ENCODE measurements around the gene NFYC. TPM values are rescaled to one million over a fixed set of nuclear protein-coding genes. Genes with fewer than 3 reads are reported as not detected.

NFYC gene
- total RNA-seq, 1 experiment from 2014 or later: 46.5 TPM

DNA sequence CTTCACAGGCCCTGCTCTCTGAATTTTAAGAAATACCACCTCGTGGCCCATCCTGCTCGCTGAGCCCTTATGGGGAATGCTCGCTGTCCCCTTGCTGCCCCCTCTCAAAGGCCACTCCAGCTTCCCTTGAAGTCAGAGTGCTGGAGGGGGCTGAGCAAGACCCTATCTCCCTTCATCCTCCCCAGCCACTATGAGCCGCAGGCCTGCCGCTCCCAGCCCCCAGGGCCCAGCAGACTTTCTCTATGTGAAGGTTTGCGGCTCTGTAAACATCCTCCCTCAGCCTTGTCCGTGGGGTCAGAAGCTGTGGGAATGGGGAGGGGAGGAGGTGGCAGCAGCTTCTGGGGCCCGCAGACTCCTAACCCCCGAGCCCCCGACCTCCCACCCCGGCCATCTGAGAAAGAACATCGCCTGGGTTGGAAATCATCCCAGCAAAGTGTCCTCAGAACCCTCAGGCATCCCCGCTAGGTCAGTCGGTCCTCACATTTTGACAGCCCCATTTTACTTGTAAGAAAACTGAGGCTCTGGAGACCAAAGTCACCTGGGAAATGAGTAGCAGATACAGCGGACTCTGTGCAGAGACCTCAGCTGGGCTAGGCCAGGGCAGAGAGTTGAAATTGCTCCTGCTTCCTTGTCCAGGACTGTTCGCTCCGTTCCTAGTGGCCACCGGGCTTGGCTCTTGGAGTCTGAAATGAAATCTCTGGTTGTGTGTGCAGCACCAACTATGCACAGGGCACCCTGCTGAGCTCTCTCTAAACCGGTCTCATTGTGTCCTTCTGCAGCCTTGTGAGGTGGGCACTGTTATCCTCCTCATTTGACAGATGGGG lies 96.4 kb downstream of the NFYC start (continued):
- TF ChIP-seq, protein P1, sequence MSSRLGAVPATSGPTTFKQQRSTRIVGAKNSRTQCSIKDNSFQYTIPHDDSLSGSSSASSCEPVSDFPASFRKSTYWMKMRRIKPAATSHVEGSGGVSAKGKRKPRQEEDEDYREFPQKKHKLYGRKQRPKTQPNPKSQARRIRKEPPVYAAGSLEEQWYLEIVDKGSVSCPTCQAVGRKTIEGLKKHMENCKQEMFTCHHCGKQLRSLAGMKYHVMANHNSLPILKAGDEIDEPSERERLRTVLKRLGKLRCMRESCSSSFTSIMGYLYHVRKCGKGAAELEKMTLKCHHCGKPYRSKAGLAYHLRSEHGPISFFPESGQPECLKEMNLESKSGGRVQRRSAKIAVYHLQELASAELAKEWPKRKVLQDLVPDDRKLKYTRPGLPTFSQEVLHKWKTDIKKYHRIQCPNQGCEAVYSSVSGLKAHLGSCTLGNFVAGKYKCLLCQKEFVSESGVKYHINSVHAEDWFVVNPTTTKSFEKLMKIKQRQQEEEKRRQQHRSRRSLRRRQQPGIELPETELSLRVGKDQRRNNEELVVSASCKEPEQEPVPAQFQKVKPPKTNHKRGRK (CRISPR knock-in tag; IDR thresholded peaks at IDR 0.05; ENCODE audit: borderline replicate concordance): no peak
- TF ChIP-seq RELA (CRISPR knock-in tag; IDR thresholded peaks at IDR 0.05; ENCODE audit: borderline replicate concordance) (no peak), JAZF1 (CRISPR knock-in tag; IDR thresholded peaks at IDR 0.05) (no peak)

DNA sequence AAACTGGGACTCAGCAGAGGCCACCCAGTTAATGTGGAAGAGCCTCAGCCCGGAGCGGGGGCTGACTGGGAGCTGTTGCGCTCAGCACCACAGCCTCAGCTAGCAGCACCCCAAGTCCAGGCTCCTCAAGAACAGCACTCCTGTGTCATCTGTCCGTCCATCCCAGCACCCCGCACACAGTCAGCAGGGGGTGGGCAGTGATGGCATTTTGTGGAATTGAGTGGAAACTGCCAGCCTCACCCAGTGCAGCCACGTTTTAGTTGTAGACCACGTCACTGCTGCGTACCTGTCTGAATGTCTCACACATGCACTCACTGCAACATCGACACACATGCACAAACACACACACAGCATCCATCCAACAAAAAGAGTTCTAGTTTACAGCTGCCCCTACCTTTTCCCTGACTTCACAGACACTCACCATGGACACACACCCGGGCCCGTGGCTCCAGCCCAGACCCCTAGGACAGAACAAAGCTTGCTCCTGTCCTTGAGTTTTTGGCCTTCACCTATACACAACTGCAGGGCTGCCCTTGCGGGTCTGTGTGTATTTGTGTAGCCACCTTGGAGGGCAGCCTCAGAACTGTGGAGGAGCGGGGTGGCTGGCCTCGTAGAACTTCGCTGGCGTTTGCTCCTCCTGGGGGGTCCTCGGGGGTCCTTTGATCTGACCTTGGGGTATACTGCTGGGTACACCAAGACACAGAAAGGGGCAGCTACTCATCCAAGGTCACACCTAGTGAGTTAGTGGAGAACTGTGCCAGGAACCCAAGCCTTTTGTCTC lies 97.2 kb downstream of the NFYC start:
- H3K4me3 Mint-ChIP-seq: no peak overlapping the region

DNA sequence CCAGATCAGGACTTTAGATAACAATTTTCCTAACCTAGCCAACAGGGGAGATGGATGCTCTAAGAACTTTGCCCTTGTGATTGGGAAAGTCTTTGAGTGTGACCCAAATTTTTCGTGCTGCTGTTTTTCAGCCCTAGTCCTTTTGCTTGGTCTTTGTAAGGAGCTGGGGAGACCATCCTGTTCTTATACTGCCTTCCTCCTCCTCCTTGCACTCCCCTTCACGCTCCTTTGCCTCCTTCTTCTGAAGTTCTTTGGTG lies 97.8 kb downstream of the NFYC start:
- TF ChIP-seq, protein P2, sequence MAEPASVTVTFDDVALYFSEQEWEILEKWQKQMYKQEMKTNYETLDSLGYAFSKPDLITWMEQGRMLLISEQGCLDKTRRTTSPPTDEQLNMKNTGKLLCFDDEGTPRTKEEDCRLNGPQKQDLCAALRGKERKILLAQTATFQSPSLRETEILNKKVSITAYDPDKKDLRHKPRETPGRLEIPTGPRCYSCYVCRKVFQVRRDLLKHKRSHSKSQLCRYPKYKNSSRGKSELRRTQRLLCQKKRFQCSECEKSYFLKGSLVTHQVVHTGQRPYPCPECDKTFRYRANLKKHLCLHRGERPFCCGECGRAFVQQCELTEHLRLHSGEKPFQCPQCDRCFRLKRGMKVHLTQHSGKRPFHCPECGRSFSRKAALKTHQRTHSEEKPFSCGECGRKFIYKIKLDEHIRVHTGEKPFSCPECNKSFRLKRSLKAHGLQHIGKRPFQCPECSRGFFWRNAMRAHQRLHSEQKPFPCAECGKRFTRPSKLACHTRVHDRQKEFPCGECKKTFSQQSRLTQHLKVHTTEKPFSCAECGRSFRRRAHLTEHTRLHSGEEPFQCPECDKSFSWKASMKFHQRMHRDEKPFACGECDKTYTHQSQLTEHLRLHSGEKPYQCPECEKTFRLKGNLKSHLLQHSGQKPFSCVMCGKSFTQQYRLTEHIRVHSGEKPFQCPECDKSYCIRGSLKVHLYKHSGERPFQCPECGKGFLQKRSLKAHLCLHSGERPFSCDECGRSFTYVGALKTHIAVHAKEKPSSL (CRISPR knock-in tag; conservative IDR thresholded peaks at IDR 0.05): no peak
- no peak for TF ChIP-seq GTF2I (CRISPR knock-in tag; conservative IDR thresholded peaks at IDR 0.05)
- TF ChIP-seq NR2C2 (CRISPR knock-in tag; IDR thresholded peaks at IDR 0.05): no peak
- TF ChIP-seq HMGA2 (CRISPR knock-in tag; IDR thresholded peaks at IDR 0.05): no peak
- no peak for TF ChIP-seq ZNF423 (CRISPR knock-in tag; IDR thresholded peaks at IDR 0.05)
- TF ChIP-seq, protein P3, sequence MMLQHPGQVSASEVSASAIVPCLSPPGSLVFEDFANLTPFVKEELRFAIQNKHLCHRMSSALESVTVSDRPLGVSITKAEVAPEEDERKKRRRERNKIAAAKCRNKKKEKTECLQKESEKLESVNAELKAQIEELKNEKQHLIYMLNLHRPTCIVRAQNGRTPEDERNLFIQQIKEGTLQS (CRISPR knock-in tag; conservative IDR thresholded peaks at IDR 0.05): no peak
- TF ChIP-seq, protein P4, sequence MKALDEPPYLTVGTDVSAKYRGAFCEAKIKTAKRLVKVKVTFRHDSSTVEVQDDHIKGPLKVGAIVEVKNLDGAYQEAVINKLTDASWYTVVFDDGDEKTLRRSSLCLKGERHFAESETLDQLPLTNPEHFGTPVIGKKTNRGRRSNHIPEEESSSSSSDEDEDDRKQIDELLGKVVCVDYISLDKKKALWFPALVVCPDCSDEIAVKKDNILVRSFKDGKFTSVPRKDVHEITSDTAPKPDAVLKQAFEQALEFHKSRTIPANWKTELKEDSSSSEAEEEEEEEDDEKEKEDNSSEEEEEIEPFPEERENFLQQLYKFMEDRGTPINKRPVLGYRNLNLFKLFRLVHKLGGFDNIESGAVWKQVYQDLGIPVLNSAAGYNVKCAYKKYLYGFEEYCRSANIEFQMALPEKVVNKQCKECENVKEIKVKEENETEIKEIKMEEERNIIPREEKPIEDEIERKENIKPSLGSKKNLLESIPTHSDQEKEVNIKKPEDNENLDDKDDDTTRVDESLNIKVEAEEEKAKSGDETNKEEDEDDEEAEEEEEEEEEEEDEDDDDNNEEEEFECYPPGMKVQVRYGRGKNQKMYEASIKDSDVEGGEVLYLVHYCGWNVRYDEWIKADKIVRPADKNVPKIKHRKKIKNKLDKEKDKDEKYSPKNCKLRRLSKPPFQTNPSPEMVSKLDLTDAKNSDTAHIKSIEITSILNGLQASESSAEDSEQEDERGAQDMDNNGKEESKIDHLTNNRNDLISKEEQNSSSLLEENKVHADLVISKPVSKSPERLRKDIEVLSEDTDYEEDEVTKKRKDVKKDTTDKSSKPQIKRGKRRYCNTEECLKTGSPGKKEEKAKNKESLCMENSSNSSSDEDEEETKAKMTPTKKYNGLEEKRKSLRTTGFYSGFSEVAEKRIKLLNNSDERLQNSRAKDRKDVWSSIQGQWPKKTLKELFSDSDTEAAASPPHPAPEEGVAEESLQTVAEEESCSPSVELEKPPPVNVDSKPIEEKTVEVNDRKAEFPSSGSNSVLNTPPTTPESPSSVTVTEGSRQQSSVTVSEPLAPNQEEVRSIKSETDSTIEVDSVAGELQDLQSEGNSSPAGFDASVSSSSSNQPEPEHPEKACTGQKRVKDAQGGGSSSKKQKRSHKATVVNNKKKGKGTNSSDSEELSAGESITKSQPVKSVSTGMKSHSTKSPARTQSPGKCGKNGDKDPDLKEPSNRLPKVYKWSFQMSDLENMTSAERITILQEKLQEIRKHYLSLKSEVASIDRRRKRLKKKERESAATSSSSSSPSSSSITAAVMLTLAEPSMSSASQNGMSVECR (CRISPR knock-in tag; IDR thresholded peaks at IDR 0.05; ENCODE audit: borderline replicate concordance): no peak
- TF ChIP-seq SP1 (CRISPR knock-in tag; conservative IDR thresholded peaks at IDR 0.05): no peak
- TF ChIP-seq RELA (CRISPR knock-in tag; IDR thresholded peaks at IDR 0.05; ENCODE audit: borderline replicate concordance): no peak
- TF ChIP-seq, protein P5, sequence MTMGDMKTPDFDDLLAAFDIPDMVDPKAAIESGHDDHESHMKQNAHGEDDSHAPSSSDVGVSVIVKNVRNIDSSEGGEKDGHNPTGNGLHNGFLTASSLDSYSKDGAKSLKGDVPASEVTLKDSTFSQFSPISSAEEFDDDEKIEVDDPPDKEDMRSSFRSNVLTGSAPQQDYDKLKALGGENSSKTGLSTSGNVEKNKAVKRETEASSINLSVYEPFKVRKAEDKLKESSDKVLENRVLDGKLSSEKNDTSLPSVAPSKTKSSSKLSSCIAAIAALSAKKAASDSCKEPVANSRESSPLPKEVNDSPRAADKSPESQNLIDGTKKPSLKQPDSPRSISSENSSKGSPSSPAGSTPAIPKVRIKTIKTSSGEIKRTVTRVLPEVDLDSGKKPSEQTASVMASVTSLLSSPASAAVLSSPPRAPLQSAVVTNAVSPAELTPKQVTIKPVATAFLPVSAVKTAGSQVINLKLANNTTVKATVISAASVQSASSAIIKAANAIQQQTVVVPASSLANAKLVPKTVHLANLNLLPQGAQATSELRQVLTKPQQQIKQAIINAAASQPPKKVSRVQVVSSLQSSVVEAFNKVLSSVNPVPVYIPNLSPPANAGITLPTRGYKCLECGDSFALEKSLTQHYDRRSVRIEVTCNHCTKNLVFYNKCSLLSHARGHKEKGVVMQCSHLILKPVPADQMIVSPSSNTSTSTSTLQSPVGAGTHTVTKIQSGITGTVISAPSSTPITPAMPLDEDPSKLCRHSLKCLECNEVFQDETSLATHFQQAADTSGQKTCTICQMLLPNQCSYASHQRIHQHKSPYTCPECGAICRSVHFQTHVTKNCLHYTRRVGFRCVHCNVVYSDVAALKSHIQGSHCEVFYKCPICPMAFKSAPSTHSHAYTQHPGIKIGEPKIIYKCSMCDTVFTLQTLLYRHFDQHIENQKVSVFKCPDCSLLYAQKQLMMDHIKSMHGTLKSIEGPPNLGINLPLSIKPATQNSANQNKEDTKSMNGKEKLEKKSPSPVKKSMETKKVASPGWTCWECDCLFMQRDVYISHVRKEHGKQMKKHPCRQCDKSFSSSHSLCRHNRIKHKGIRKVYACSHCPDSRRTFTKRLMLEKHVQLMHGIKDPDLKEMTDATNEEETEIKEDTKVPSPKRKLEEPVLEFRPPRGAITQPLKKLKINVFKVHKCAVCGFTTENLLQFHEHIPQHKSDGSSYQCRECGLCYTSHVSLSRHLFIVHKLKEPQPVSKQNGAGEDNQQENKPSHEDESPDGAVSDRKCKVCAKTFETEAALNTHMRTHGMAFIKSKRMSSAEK (CRISPR knock-in tag; IDR thresholded peaks at IDR 0.05; ENCODE audit: borderline replicate concordance): no peak
- no peak for TF ChIP-seq ETV6 (CRISPR knock-in tag; IDR thresholded peaks at IDR 0.05)
- TF ChIP-seq, protein P6, sequence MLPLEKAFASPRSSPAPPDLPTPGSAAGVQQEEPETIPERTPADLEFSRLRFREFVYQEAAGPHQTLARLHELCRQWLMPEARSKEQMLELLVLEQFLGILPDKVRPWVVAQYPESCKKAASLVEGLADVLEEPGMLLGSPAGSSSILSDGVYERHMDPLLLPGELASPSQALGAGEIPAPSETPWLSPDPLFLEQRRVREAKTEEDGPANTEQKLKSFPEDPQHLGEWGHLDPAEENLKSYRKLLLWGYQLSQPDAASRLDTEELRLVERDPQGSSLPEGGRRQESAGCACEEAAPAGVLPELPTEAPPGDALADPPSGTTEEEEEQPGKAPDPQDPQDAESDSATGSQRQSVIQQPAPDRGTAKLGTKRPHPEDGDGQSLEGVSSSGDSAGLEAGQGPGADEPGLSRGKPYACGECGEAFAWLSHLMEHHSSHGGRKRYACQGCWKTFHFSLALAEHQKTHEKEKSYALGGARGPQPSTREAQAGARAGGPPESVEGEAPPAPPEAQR (CRISPR knock-in tag; IDR thresholded peaks at IDR 0.05): no peak
- H3K36me3 Mint-ChIP-seq: no peaks in the 10 kb centered on the region
- POLR2A ChIA-PET: no interaction called here
- no peak overlapping the region for H3K27ac Mint-ChIP-seq
- no peaks in the 10 kb centered on the region for H3K9me3 Mint-ChIP-seq
- CTCF ChIA-PET: interaction anchor here (5.9 kb wide), 1 partner anchor 15 kb away, joined by 34 read pairs; no protein-coding TSS in a partner anchor
- peaks cover 19% of the 10 kb centered on the region for H3K27me3 Mint-ChIP-seq (ENCODE audit: low read depth)
- peaks cover 26% of the 10 kb centered on the region for H3K4me1 Mint-ChIP-seq
- DNase-seq (ENCODE audit: low spot score) (no peak), ATAC-seq (no peak)
- no peak overlapping the region for H3K4me3 Mint-ChIP-seq

More for the DNA sequence above, 97.2 kb downstream of the NFYC start:
- DNase-seq (ENCODE audit: low spot score) (no peak), ATAC-seq (no peak)
- peaks cover 20% of the 10 kb centered on the region for H3K27me3 Mint-ChIP-seq (ENCODE audit: low read depth)
- CTCF ChIA-PET: interaction anchor here (5.9 kb wide), 1 partner anchor 15 kb away, joined by 34 read pairs; no protein-coding TSS in a partner anchor
- no peaks in the 10 kb centered on the region for H3K9me3 Mint-ChIP-seq
- no peak for TF ChIP-seq ZNF232 (CRISPR knock-in tag; IDR thresholded peaks at IDR 0.05)
- no peak overlapping the region for H3K27ac Mint-ChIP-seq
- peaks cover 21% of the 10 kb centered on the region for H3K4me1 Mint-ChIP-seq
- no peaks in the 10 kb centered on the region for H3K36me3 Mint-ChIP-seq
- POLR2A ChIA-PET: no interaction called here
